ENCODE results near the gene GOLIM4.
"Not testable (repeated sequence)": the region's sequence is repeated elsewhere in the genome, so short reads cannot be mapped to it uniquely, and the experiment has no call there.

Gene GOLIM4

GRCh38 chr3:168044049-168044448 is 51.7 kb downstream of the GOLIM4 start:
- DNase-seq = no peak

GRCh38 chr3:168040607-168041208 is 55.0 kb downstream of the GOLIM4 start:
- DNase-seq = peak; percentile 40

GRCh38 chr3:168037020-168037419 is 58.7 kb downstream of the GOLIM4 start:
- no peak for DNase-seq

- no peak for DNase-seq
These were observed 59.1 kb downstream of the GOLIM4 start for GRCh38 chr3:168036619-168037018.

GRCh38 chr3:168034152-168034928 is 61.4 kb downstream of the GOLIM4 start:
- DNase-seq = peak; percentile 24

- DNase-seq = peak; percentile 29
These were observed 65.1 kb downstream of the GOLIM4 start for GRCh38 chr3:168030577-168030976.

GRCh38 chr3:168029705-168030104 is 66.0 kb downstream of the GOLIM4 start:
- DNase-seq = no peak

GRCh38 chr3:168028086-168028485 is 67.6 kb downstream of the GOLIM4 start:
- DNase-seq = no peak

GRCh38 chr3:168026764-168027163 is 69.0 kb downstream of the GOLIM4 start:
- DNase-seq = no peak

- DNase-seq = no peak
These were observed 70.6 kb downstream of the GOLIM4 start for GRCh38 chr3:168025076-168025475.

GRCh38 chr3:168024537-168024941 is 71.2 kb downstream of the GOLIM4 start:
- no peak for DNase-seq

- DNase-seq = no peak
These were observed 73.8 kb downstream of the GOLIM4 start for GRCh38 chr3:168021737-168022450.

GRCh38 chr3:168011280-168011679 is 84.4 kb downstream of the GOLIM4 start:
- not testable (repeated sequence) for DNase-seq

- no peak for DNase-seq
These were observed 89.1 kb downstream of the GOLIM4 start for GRCh38 chr3:168006584-168006983.

GRCh38 chr3:168003911-168004310 is 91.8 kb downstream of the GOLIM4 start:
- no peak for DNase-seq

- peak; percentile 91 for DNase-seq
These were observed 92.8 kb downstream of the GOLIM4 start for GRCh38 chr3:168002786-168003368.

GRCh38 chr3:168001244-168001643 is 94.5 kb downstream of the GOLIM4 start:
- no peak for DNase-seq

GRCh38 chr3:167998253-167998652 is 97.5 kb downstream of the GOLIM4 start:
- DNase-seq = no peak

GRCh38 chr3:167996514-167996913 is 99.2 kb downstream of the GOLIM4 start:
- DNase-seq = no peak

- DNase-seq = no peak
These were observed 103.3 kb downstream of the GOLIM4 start for GRCh38 chr3:167992381-167992780.

- no peak for DNase-seq
These were observed 104.5 kb downstream of the GOLIM4 start for GRCh38 chr3:167991213-167991612.

- no peak for DNase-seq
These were observed 105.7 kb downstream of the GOLIM4 start for GRCh38 chr3:167989999-167990398.

- DNase-seq = no peak
These were observed 106.7 kb downstream of the GOLIM4 start for GRCh38 chr3:167989066-167989465.

- no peak for DNase-seq
These were observed 112.1 kb downstream of the GOLIM4 start for GRCh38 chr3:167983583-167983982.

Measured in NCI-H446 treated with DMSO at 0.1 percent for 48 hours (cell line).